HCT116 (cell line): Measurements from ENCODE around the gene KLHDC4. TPM values are rescaled to one million over a fixed set of nuclear protein-coding genes. Genes with fewer than 3 reads are reported as not detected.

Experiments used
- ATAC-seq: fragments of 200-7000 bp; cut with Tn5 transposase; 2 replicates; pipeline ENCODE4 v1.9.1; 2020; ENCODE audit warnings: mild to moderate bottlenecking, moderate library complexity
- BruUV-seq: library from RNA; stranded (reverse); fragments of 400-500 nt; replicated peaks from 2 replicates; lab custom pipeline; 2021; lab: Mats Ljungman, UMichigan
- CTCF ChIA-PET: fragments of 300-600 bp; sonication (Branson Sonifier 250); formaldehyde crosslinking; loops from one replicate; lab custom pipeline; 2021; ENCODE audit warnings: antibody characterized with exemption; lab: Charles Lee
- POLR2A ChIA-PET: fragments of 300-600, 350-600 bp; sonication (Branson Sonifier 250); formaldehyde crosslinking; loops from one replicate; lab custom pipeline; 2021; ENCODE audit warnings: antibody characterized with exemption; lab: Charles Lee
- RAD21 ChIA-PET, 2 experiments: fragments of 300-600 bp; sonication (Branson Sonifier 250); formaldehyde crosslinking; loops; one replicate each; lab custom pipeline; 2023; ENCODE audit warnings: low total read pairs in 2 of 2; ENCODE audit not compliant: uncharacterized antibody in 2 of 2, unreplicated experiment in 2 of 2, low non-redundant PET in 1 of 2; lab: Charles Lee
- DNase-seq: peaks from one replicate; pipeline ENCODE4 v3.0.0-alpha.2; 2010; ENCODE audit warnings: low read depth, low spot score
- H2AFZ ChIP-seq: fragments of 200-600 bp; shearing (Covaris generic), sonication (generic); 2 replicates; pipeline ENCODE4 v1.6.1; 2017; ENCODE audit warnings: low read depth, mixed run types, mixed read lengths, antibody characterized with exemption, low read length; ENCODE audit not compliant: poor library complexity, severe bottlenecking
- H3K27ac ChIP-seq: 2 replicates; pipeline ENCODE4 v1.5.1; 2012; ENCODE audit warnings: low read depth, low read length
- H3K27me3 ChIP-seq: fragments of 200-600 bp; sonication (generic); 2 replicates; pipeline ENCODE4 v1.6.1; 2016; ENCODE audit warnings: mixed run types, low read length, mixed read lengths; ENCODE audit not compliant: insufficient read depth
- H3K36me3 ChIP-seq, 2 experiments: fragments of 200-500 bp in 1 of 2; fragments of 200-600 bp in 1 of 2; sonication (Bioruptor generic) in 1 of 2; sonication (generic) in 1 of 2; 2 replicates each; pipeline versions ENCODE4 v1.5.1 to v1.6.1; 2014 to 2016; ENCODE audit warnings: low read length in 2 of 2, inconsistent platforms in 1 of 2, mixed read lengths in 1 of 2, mixed run types in 1 of 2; ENCODE audit not compliant: insufficient read depth in 2 of 2, control insufficient read depth in 1 of 2
- H3K4me1 ChIP-seq, 2 experiments: fragments of 200-600 bp in 1 of 2; sonication (generic) in 1 of 2; 2 replicates each; pipeline versions ENCODE4 v1.5.1 to v1.6.1; 2012 to 2017; ENCODE audit warnings: low read length in 2 of 2, inconsistent platforms in 1 of 2, mild to moderate bottlenecking in 1 of 2, mixed read lengths in 1 of 2, mixed run types in 1 of 2, moderate library complexity in 1 of 2; ENCODE audit not compliant: insufficient read depth in 2 of 2, control insufficient read depth in 1 of 2
- H3K4me2 ChIP-seq: fragments of 200-600 bp; sonication (generic); 2 replicates; pipeline ENCODE4 v1.6.1; 2017; ENCODE audit warnings: mixed run types, low read length, mixed read lengths
- H3K4me3 ChIP-seq, 2 experiments: fragments of 200-600 bp in 1 of 2; sonication (generic) in 1 of 2; replicated peaks in 1 of 2; 2 replicates each; pipeline ENCODE4 v1.5.1; 2011 to 2016; ENCODE audit warnings: low read length in 2 of 2, control low read depth in 1 of 2, low read depth in 1 of 2, mild to moderate bottlenecking in 1 of 2, mixed read lengths in 1 of 2, mixed run types in 1 of 2
- H3K79me2 ChIP-seq: fragments of 200-600 bp; sonication (generic); 2 replicates; pipeline ENCODE4 v1.6.1; 2017; ENCODE audit warnings: mild to moderate bottlenecking, mixed run types, low read length, moderate library complexity, mixed read lengths; ENCODE audit not compliant: insufficient read depth
- H3K9ac ChIP-seq: fragments of 200-600 bp; sonication (generic); 2 replicates; pipeline ENCODE4 v1.6.1; 2016; ENCODE audit warnings: low read length, mixed read lengths
- H3K9me2 ChIP-seq: fragments of 200-600 bp; sonication (generic), shearing (Covaris generic); 2 replicates; pipeline ENCODE4 v1.6.1; 2017; ENCODE audit warnings: mixed run types, mild to moderate bottlenecking, moderate library complexity; ENCODE audit not compliant: insufficient read depth
- H3K9me3 ChIP-seq, 2 experiments: fragments of 200-500 bp in 1 of 2; fragments of 200-600 bp in 1 of 2; sonication (Bioruptor generic) in 1 of 2; sonication (generic) in 1 of 2; 2 replicates each; pipeline ENCODE4 v1.6.1; 2014 to 2017; ENCODE audit warnings: low read length in 2 of 2, mixed read lengths in 2 of 2, inconsistent platforms in 1 of 2, low read depth in 1 of 2, mild to moderate bottlenecking in 1 of 2, mixed run types in 1 of 2, moderate library complexity in 1 of 2; ENCODE audit not compliant: control insufficient read depth in 1 of 2, insufficient read depth in 1 of 2
- H4K20me1 ChIP-seq: fragments of 200-600 bp; sonication (generic), shearing (Covaris generic); 2 replicates; pipeline ENCODE4 v1.6.1; 2017; ENCODE audit warnings: mixed run types, mild to moderate bottlenecking, moderate library complexity; ENCODE audit not compliant: insufficient read depth
- EGR1 ChIP-seq: IDR thresholded peaks from 2 replicates; pipeline ENCODE4 v1.6.1; 2012; ENCODE audit warnings: low read depth
- EZH2phosphoT487 ChIP-seq: fragments of 200-600 bp; IDR thresholded peaks from 2 replicates; pipeline ENCODE4 v1.6.1; 2018; ENCODE audit warnings: antibody characterized with exemption, borderline replicate concordance
- RAD21 ChIP-seq: IDR thresholded peaks from 2 replicates; pipeline ENCODE4 v1.6.1; 2012; ENCODE audit warnings: low read depth, mild to moderate bottlenecking
- SIN3A ChIP-seq: IDR thresholded peaks from 2 replicates; pipeline ENCODE4 v1.6.1; 2012; ENCODE audit warnings: low read depth
- SRF ChIP-seq: IDR thresholded peaks from 2 replicates; pipeline ENCODE4 v1.6.1; 2012; ENCODE audit warnings: low read depth
- YY1 ChIP-seq: IDR thresholded peaks from 2 replicates; pipeline ENCODE4 v1.6.1; 2011; ENCODE audit warnings: low read length, low read depth, moderate library complexity, mild to moderate bottlenecking; ENCODE audit not compliant: insufficient replicate concordance; ENCODE audit errors: extremely low read depth
- ZFX ChIP-seq: fragments of 450-650 bp; IDR thresholded peaks from 2 replicates; pipeline ENCODE4 v1.6.1; 2017
- intact Hi-C: fragments of 100-400 bp; cut with micrococcal nuclease; formaldehyde crosslinking; loops from 2 replicates; pipeline ENCODE4 v1.10.0; 2022
- total RNA-seq: library from RNA; stranded (reverse); gene quantifications from one replicate; pipeline ENCODE4 v1.2.1, GENCODE V29; 2021; ENCODE audit not compliant: unreplicated experiment
- TF ChIP-seq, protein P1 (sequence below): IDR thresholded peaks from 2 replicates; pipeline ENCODE4 v1.6.1; 2011; ENCODE audit warnings: mild to moderate bottlenecking, low read length, moderate library complexity; ENCODE audit not compliant: insufficient replicate concordance; ENCODE audit errors: extremely low read depth

KLHDC4 gene
- total RNA-seq, 1 experiment from 2014 or later = 107 TPM

DNA sequence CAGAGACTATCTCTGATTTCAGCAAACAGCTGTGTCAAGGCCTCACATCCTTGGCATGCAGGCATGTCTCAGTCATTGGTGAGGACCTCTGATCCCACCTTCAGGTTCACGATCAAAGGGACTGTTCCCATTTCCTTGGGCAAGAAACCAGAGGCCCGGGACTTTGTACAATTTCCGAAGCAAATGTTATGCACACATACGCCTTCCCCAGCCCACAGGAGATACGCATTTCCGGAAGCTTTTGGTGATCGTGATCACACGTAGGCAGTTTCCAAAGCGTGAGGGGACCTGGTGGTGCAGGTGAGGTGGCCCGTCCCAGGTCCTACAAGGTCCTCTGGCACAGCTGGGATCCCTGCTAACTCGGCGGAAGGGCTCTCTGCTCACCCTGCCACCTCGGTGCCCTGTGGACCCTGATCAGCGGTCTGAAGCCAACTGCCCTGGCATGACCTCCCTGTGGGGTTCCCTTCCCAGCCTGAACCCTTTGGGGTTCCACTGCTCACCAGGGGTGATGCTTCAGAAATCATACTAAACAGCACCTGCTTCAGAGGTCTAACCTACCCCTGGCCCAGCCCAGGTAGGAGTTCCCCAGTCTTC lies 28.8 kb upstream of the KLHDC4 start:
- no peak overlapping the region for H3K27ac ChIP-seq
- no peak overlapping the region for H3K4me2 ChIP-seq
- no peaks in the 10 kb centered on the region for H3K9me3 ChIP-seq
- no peaks in the 10 kb centered on the region for H3K79me2 ChIP-seq
- no peaks in the 10 kb centered on the region for H4K20me1 ChIP-seq
- peaks cover 4 to 13% of the 10 kb centered on the region in 2 experiments; a peak in 3 of 4 replicates for H3K4me1 ChIP-seq
- DNase-seq = no peak
- BruUV-seq = no TSS peak
- no peaks in the 10 kb centered on the region for H3K36me3 ChIP-seq
- TF ChIP-seq, protein P1, sequence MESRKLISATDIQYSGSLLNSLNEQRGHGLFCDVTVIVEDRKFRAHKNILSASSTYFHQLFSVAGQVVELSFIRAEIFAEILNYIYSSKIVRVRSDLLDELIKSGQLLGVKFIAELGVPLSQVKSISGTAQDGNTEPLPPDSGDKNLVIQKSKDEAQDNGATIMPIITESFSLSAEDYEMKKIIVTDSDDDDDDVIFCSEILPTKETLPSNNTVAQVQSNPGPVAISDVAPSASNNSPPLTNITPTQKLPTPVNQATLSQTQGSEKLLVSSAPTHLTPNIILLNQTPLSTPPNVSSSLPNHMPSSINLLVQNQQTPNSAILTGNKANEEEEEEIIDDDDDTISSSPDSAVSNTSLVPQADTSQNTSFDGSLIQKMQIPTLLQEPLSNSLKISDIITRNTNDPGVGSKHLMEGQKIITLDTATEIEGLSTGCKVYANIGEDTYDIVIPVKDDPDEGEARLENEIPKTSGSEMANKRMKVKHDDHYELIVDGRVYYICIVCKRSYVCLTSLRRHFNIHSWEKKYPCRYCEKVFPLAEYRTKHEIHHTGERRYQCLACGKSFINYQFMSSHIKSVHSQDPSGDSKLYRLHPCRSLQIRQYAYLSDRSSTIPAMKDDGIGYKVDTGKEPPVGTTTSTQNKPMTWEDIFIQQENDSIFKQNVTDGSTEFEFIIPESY = no peak
- TF ChIP-seq SRF = no peak
- TF ChIP-seq EZH2phosphoT487 = no peak
- TF ChIP-seq RAD21 = no peak
- no peak for TF ChIP-seq EGR1
- no peak for TF ChIP-seq YY1
- no peak for TF ChIP-seq ZFX
- TF ChIP-seq SIN3A = no peak
- no peaks in the 10 kb centered on the region for H3K9me2 ChIP-seq
- H2AFZ ChIP-seq = no peak overlapping the region
- POLR2A ChIA-PET = interaction anchor here (1.3 to 1.5 kb wide), 2 partner anchors 13 to 74 kb away, joined by 5 to 6 read pairs; partner anchors contain the start of gene SLC7A5
- intact Hi-C loops = no loop called here
- ATAC-seq = no peak
- CTCF ChIA-PET = interaction anchor here (0.7 kb wide), 1 partner anchor 15 kb away, joined by 4 read pairs; no protein-coding TSS in a partner anchor
- no peak overlapping the region for H3K9ac ChIP-seq
- H3K27me3 ChIP-seq = no peaks in the 10 kb centered on the region
- RAD21 ChIA-PET = no interaction called here
- no peak overlapping the region for H3K4me3 ChIP-seq
